GM19397 (cell line): ENCODE data around the gene HDGF.

Experiments used
- ATAC-seq: cut with Tn5 transposase; IDR thresholded peaks from one replicate; pipeline ENCODE4 v1.9.1; 2021; ENCODE audit warnings: mild to moderate bottlenecking, moderate library complexity; ENCODE audit not compliant: unreplicated experiment

HDGF gene

GRCh38 chr1:156703336-156703735 lies 48.1 kb downstream of the HDGF start:
- ATAC-seq = no peak

DNA sequence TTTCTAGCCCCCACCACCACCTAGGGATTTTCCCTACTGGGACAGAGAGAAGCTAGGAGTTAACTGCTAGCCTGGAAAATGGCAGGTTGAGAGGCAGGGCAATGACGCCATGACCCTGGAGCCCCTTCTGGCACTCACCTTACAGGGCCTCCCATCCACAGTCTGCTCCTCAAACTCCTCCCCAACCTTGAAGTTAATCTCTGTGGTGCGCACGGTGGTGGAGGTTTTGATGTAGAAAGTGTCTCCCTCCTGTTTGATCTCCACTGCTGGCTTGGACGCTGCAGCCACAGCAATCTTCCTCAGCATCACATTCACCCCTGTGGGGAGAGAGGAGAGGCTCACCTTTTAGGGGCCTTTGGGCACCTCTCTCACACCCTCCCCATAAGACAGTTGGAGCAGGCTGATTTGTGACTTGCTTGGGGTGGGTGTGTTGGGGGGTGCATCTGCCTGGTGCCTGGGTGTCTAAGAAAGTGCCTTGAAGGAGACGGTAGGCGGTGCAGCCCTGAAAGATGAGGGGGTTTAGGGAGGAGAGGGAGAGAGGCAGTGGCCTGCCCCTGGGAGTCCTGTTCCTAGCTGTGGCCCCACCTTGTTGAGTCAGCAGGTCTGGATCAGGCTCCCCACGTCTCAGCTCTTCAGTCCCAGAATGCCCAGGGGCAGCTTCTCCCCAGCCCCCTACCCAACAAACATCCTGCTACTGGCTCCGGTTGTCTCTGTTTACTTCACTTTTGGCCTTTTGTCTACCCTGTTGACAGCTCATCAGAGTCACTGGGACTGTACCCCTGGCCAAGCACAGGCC lies 50.5 kb downstream of the HDGF start:
- ATAC-seq = no peak

DNA sequence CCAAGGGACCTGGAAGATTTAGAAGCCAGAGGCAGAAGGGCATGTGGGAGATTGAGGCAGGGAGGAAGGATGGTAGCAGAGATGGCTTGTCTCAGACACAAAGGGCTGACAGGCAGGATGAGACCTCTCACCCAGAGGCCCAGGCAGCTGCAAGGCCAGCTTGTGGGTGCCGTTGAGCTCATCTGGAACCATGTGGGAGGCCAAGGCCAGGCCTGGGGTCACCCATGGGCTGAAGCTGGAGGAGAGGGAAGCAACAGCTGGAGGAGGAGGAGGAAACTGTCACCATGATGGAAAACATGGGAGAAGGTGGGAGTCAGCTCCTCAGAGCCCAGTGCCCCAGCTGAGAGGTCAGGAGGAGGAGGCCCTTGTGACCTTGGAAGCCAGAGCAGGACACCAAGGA lies 52.5 kb downstream of the HDGF start:
- ATAC-seq = no peak

DNA sequence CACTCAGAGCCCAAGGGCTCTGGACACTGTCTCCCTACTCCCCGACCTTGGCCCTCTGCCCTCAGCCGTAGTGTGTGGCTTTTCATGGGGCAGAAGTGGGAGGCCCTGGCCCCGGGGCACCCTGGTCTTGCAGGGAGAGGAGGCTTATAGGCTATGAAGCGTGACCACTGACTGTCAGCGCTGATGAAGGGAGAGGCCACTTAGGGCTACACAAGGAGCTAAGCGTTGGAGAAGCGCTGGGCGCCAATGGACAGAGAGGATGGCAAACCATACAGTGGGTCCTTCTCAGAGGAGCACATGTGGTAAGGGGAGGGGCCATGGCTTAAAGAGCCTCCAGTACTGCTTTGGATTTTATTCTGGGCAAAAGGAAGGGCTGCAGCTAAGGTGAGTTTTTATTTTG lies 54.0 kb downstream of the HDGF start:
- no peak for ATAC-seq

- ATAC-seq = no peak
These were observed 54.7 kb downstream of the HDGF start for GRCh38 chr1:156696755-156697154.

DNA sequence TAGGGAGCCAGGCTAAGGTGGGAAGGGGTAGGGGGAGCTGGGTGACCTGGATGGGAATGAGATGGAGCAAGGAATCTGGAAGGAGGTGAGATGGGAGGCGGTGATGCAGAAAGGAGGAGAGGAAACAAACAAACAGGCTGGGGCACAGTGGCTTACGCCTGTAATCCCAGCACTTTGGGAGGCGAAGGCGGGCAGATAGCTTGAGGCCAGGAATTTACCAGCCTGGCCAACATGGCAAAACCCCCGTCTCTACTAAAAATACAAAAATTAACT lies 56.8 kb downstream of the HDGF start:
- no peak for ATAC-seq

DNA sequence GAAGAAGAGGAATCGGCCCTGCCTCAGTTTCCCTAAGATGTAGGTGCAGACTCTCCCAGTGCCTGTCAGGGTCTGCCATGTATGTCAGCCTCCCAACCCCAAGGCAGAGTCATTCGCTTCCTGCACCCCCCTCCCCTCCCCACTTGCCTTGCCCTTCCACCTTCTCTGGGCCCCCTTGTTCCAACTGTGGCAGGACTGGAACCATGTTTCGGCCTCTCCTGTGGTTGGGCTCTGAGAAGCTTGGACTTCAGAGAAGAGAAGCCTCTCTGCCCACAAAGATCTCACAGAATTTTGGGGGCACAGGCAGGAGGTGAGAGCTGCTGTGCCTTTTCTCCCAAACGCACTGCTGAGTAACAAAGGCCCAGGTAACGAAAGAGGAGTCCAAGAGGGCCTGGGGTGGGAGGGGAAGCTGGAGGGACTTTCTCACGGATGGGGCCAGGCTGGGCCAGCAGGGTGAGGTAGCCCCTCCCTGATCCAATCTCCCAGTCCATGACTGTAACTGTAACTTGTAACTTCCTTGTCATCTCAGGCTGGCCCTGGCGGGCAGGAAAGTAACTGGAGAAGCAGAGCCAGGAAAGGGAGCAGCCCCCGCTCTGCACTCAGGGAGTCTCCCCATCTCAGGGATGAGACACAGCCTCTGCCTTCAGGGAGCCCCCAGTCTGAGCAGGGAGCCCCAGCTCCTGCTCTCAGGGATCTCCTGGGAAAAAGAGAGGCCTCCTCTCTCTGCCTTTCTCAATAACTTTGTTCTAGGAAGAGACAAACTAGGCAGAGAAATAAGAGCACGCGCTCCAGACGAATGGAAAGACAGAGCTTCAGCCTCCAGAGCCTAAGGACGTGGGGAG lies 57.4 kb downstream of the HDGF start:
- ATAC-seq = no peak

DNA sequence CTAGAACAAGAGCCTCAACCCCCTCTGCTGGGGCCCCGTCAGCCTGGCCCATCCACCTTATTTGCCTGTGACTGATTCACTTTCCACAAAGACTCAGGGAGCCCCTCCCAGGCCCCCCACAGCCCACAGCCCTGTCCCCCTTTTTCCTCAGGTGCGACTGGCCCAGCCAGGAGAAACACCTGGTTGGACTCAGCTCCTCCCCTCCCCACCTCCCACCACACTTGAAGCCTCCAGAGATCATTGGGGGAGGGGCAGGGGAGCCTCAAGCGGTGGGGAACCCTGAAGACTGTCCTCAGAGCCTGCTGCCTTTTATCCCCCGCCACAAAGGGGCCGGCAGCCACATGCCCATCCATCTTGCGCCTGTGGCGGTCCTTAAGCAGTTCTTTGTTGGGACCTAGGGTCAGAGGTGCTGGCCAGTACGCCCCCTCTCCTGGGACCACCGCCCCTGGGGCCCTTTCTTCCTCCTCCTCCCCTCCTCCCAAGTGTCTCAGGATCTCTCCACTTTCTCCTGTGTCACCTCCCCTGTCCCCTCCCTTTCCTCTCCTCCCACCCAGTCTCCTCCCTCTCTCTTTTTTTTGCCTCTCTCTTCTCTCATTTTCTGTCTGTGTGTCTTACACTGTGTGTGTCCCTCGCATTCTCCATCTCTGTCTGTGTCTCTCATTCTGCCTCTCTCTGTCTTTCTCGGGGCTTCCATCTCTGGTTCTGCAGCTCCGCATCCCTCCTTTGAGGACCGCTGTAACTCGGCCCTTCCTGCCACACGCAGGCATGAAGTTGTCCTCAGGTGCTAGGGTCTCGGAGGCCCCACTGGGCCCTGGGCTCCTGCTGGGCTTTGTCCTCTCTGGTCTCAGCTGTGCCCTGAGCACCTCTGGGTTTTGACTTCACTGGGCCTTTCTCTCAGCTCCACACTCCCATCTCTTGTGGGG lies 58.3 kb downstream of the HDGF start:
- no peak for ATAC-seq

GRCh38 chr1:156692441-156692924 lies 59.0 kb downstream of the HDGF start:
- ATAC-seq = no peak
